OCI-LY7 (cell line): Measurements from ENCODE around the gene POLDIP3. TPM values are rescaled to one million over a fixed set of nuclear protein-coding genes. Genes with fewer than 3 reads are reported as not detected.
A peak's percentile ranks its signal among the peaks of the same experiment; 100 is the strongest.
"Not testable (repeated sequence)": the region's sequence is repeated elsewhere in the genome, so short reads cannot be mapped to it uniquely, and the experiment has no call there.

Experiments used
- BruUV-seq: library from RNA; stranded (reverse); fragments of 400-500 nt; replicated peaks from 2 replicates; lab custom pipeline; 2021; lab: Mats Ljungman, UMichigan
- CTCF ChIA-PET: fragments of 300-600 bp; sonication (Branson Sonifier 250); formaldehyde crosslinking; loops from one replicate; lab custom pipeline; 2022; ENCODE audit warnings: antibody characterized with exemption; ENCODE audit not compliant: unreplicated experiment; lab: Charles Lee
- POLR2A ChIA-PET: fragments of 300-600 bp; sonication (Branson Sonifier 250); formaldehyde crosslinking; loops from one replicate; lab custom pipeline; 2022; ENCODE audit warnings: antibody characterized with exemption; lab: Charles Lee
- DNase-seq: peaks from one replicate; pipeline ENCODE4 v3.0.0-alpha.2; 2015; ENCODE audit warnings: low spot score
- H2AFZ ChIP-seq: fragments of 200-600 bp; sonication (generic), shearing (Covaris generic); 2 replicates; pipeline ENCODE4 v1.6.1; 2014; ENCODE audit warnings: mild to moderate bottlenecking, antibody characterized with exemption, low read length, moderate library complexity
- H3K27ac ChIP-seq: fragments of 200-600 bp; sonication (generic); 2 replicates; pipeline ENCODE4 v1.5.1; 2014; ENCODE audit warnings: mixed run types, low read depth, mild to moderate bottlenecking, moderate library complexity, low read length, inconsistent platforms; ENCODE audit not compliant: poor library complexity, severe bottlenecking
- H3K36me3 ChIP-seq: fragments of 200-600 bp; sonication (generic); 2 replicates; pipeline ENCODE4 v1.6.1; 2014; ENCODE audit warnings: mild to moderate bottlenecking, antibody characterized with exemption, low read length, moderate library complexity, mixed read lengths; ENCODE audit not compliant: insufficient read depth
- H3K4me1 ChIP-seq: fragments of 200-600 bp; sonication (generic); 2 replicates; pipeline ENCODE4 v1.5.1; 2014; ENCODE audit warnings: mild to moderate bottlenecking, low read length; ENCODE audit not compliant: insufficient read depth, poor library complexity, severe bottlenecking
- H3K4me2 ChIP-seq: fragments of 200-600 bp; sonication (generic); 2 replicates; pipeline ENCODE4 v1.6.1; 2014; ENCODE audit warnings: mild to moderate bottlenecking, low read length
- H3K4me3 ChIP-seq: fragments of 200-600 bp; sonication (generic); 2 replicates; pipeline ENCODE4 v1.5.1; 2014; ENCODE audit warnings: mild to moderate bottlenecking, low read depth, low read length; ENCODE audit not compliant: poor library complexity, severe bottlenecking
- H3K79me2 ChIP-seq: fragments of 200-600 bp; sonication (generic); 2 replicates; pipeline ENCODE4 v1.6.1; 2016; ENCODE audit warnings: low read depth, mild to moderate bottlenecking, low read length, moderate library complexity, mixed read lengths; ENCODE audit not compliant: insufficient read depth
- H3K9me2 ChIP-seq: fragments of 200-600 bp; sonication (generic); 2 replicates; pipeline ENCODE4 v1.6.1; 2016; ENCODE audit warnings: mild to moderate bottlenecking, low read length, mixed read lengths; ENCODE audit not compliant: insufficient read depth
- H3K9me3 ChIP-seq: fragments of 200-600 bp; sonication (generic); 2 replicates; pipeline ENCODE4 v1.6.1; 2014; ENCODE audit warnings: mild to moderate bottlenecking, mixed run types, low read length, mixed read lengths
- H4K20me1 ChIP-seq: fragments of 200-600 bp; sonication (generic); 2 replicates; pipeline ENCODE4 v1.6.1; 2014; ENCODE audit warnings: mild to moderate bottlenecking, antibody characterized with exemption, low read length, moderate library complexity, mixed read lengths; ENCODE audit not compliant: insufficient read depth
- CTCF ChIP-seq: fragments of 200-600 bp; sonication (generic); conservative IDR thresholded peaks from 2 replicates; pipeline ENCODE4 v1.5.1; 2014; ENCODE audit warnings: mild to moderate bottlenecking, antibody characterized with exemption, low read length, moderate library complexity, mixed read lengths
- EZH2phosphoT487 ChIP-seq: fragments of 200-600 bp; sonication (generic); IDR thresholded peaks from 2 replicates; pipeline ENCODE4 v1.6.1; 2018; ENCODE audit warnings: low read depth, borderline replicate concordance, mild to moderate bottlenecking, mixed run types, antibody characterized with exemption, low read length, moderate library complexity, mixed read lengths
- intact Hi-C: fragments of 100-400 bp; cut with micrococcal nuclease; formaldehyde crosslinking; loops from one replicate; pipeline ENCODE4 v1.10.0; 2022; ENCODE audit not compliant: unreplicated experiment
- total RNA-seq, 2 experiments: library from RNA; depleted of rRNA in 1 of 2; stranded (reverse); fragments of >200 nt in 1 of 2; shearing (Covaris generic) in 1 of 2; gene quantifications; 2 replicates each; pipeline ENCODE4 v1.2.3, GENCODE V29; 2014 to 2022

POLDIP3 gene
- total RNA-seq, 2 experiments from 2014 or later: 70.7 to 73.5 TPM

DNA sequence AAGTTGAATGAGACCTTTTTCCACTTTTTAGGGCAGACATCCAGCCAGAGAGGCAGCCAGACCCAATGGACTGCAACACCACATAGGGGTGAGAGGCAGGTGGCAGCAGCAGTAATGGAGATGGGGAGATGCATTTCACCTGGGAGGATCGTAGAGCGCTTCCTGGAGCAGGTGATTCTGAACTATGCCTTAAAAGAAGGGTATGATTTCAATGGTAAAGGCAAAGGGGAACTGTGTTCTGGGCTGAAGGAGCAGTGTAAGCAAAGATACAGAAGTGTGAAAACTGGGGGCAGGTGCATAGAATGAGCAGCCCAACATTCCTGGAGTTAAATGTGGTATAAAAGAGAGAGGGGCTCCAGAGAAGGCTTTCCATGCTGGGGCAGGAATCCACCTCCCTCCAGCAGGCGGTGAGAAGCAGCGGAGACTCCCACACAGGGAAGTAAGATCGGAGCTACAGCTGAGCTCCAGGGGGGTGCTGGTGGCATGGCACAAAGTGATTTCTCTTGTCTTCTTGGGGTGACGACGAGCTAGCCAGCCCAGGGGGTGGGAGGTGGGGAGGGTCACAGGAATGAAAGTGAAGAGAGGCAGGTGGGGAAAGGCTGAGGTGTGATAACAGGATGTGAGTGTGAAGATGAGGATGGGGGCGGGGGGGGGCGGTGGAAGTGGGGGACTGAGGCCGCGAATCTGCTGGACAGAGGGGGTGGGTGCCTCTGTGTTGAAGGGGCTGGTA lies 65.2 kb downstream of the POLDIP3 start:
- Histone ChIP-seq H2AFZ (peak overlapping the region; percentile 12; the same call in 1 of the 2 replicates), H3K4me3 (no peak overlapping the region), H3K4me2 (peak overlapping the region; percentile 76), H3K27ac (peak overlapping the region; percentile 99), H3K79me2 (no peaks in the 10 kb centered on the region; the same call in 1 of the 2 replicates), H3K36me3 (no peaks in the 10 kb centered on the region), H4K20me1 (no peaks in the 10 kb centered on the region), H3K9me3 (no peaks in the 10 kb centered on the region), H3K9me2 (no peaks in the 10 kb centered on the region), H3K4me1 (peaks cover 76% of the 10 kb centered on the region)
- intact Hi-C loops: loop anchor here (2.0 to 5.0 kb wide), 3 partner anchors 17 to 107 kb away; partner anchors contain the start of gene RRP7A
- TF ChIP-seq CTCF: peak; percentile 52
- no peak for TF ChIP-seq EZH2phosphoT487
- DNase-seq: peak; percentile 61
- ChIA-PET CTCF (no interaction called here), POLR2A (interaction anchor here (0.8 to 1.1 kb wide), 2 partner anchors 10 to 13 kb away, joined by 3 to 5 read pairs; no protein-coding TSS in a partner anchor)
- no TSS peak for BruUV-seq

GRCh38 chr22:42548597-42549330 lies 65.9 kb downstream of the POLDIP3 start:
- CTCF ChIA-PET: no interaction called here
- H3K4me2 ChIP-seq: peak overlapping the region; percentile 76
- H3K79me2 ChIP-seq: no peaks in the 10 kb centered on the region
- peaks cover 72% of the 10 kb centered on the region for H3K4me1 ChIP-seq
- intact Hi-C loops: no loop called here
- TF ChIP-seq CTCF: no peak
- no peaks in the 10 kb centered on the region for H3K9me3 ChIP-seq
- peak overlapping the region; percentile 12; the same call in 1 of the 2 replicates for H2AFZ ChIP-seq
- no peaks in the 10 kb centered on the region for H3K9me2 ChIP-seq
- H4K20me1 ChIP-seq: no peaks in the 10 kb centered on the region
- peak overlapping the region; percentile 99 for H3K27ac ChIP-seq
- POLR2A ChIA-PET: interaction anchor here (1.1 kb wide), 1 partner anchor 15 kb away, joined by 3 read pairs; no protein-coding TSS in a partner anchor
- BruUV-seq: no TSS peak
- no peak overlapping the region for H3K4me3 ChIP-seq
- no peak for DNase-seq
- H3K36me3 ChIP-seq: no peaks in the 10 kb centered on the region

DNA sequence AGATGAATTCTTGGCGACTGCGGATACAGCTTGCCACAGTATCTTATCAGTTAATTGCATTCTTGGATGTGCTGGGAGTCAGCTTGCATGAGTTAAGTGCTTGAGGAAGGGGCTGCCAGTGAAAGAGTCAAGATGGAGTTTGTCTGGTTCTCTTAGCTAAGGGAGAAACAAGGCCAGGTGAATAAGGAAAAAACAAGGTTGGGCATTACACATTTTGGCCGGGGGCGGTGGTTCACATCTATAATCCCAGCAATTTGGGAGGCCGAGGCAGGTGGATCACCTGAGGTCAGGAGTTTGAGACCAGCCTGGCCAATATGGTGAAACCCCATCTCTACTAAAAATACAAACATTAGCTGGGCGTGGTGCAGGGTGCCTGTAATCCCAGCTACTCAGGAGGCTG lies 66.6 kb downstream of the POLDIP3 start:
- peaks cover 72% of the 10 kb centered on the region for H3K4me1 ChIP-seq
- POLR2A ChIA-PET: interaction anchor here (1.1 to 1.3 kb wide), 2 partner anchors 12 to 14 kb away, joined by 3 read pairs; no protein-coding TSS in a partner anchor
- H4K20me1 ChIP-seq, H3K4me2 ChIP-seq, H3K9me2 ChIP-seq, BruUV-seq, intact Hi-C loops, H3K9me3 ChIP-seq, H3K4me3 ChIP-seq, H3K36me3 ChIP-seq, H2AFZ ChIP-seq, DNase-seq, H3K27ac ChIP-seq, H3K79me2 ChIP-seq, CTCF ChIA-PET: not testable (repeated sequence)
